Eye (tissue), 1 donor: ENCODE data around the gene NR6A1.

Experiments used
- DNase-seq: peaks from one replicate; pipeline ENCODE4 v3.0.0-alpha.2; 2015

NR6A1 gene

DNA sequence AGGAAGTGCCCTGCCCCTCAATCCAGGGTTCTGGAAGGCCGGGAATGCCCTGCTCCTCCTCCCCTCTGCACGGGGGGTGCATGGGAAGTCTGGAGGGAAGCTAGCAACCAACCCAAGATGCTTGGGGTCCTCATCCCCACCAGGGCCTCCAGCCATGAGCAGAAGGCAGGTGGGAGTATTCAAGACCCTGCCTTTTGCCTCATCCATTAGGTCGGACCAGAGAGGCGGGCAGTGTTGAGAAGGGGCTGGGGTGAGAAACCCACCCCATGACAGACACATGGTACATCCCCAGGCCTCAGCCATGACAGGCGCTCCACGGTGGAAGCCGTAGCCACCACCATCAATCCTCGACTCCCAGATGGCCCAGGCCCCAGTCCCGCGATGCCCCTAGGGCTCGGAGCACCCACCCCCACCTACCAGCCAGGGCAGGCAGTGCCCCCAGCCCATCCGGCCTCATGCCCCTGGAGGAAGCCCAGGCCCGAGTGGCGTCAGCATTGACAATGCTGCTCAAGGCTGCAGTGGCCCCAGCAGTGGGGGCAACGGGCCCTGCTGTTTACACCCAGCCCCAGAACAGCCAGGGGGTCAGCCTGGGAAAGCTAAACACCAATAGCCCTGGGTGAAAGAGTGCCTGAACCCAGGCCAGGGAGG, 272.5 kb downstream of the NR6A1 start:
- no peak for DNase-seq

GRCh38 chr9:124498040-124498439, 273.1 kb downstream of the NR6A1 start:
- no peak for DNase-seq

- DNase-seq = no peak
Observed at GRCh38 chr9:124497441-124497840, 273.7 kb downstream of the NR6A1 start.

DNA sequence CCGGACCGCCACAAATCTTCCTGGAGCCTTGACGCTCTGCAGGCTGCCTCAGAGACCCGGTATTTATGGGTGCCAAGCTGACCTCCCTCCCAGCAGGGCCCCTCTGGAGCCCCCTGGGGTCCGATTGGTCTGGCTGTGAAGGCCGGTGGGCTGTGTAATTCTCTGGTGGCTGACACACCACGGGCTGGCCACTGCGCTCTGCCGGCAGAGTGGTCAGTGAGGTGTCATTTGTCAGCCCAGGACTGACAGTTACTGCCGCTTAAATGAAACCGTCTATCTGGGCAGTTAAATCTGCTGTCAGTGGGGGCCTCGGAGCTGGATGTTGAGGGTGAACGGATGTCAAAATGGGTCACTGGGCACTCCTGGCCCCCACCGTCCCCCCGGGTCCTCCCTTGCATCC, 274.6 kb downstream of the NR6A1 start:
- DNase-seq = no peak

GRCh38 chr9:124496075-124496449, 275.0 kb downstream of the NR6A1 start:
- no peak for DNase-seq

DNA sequence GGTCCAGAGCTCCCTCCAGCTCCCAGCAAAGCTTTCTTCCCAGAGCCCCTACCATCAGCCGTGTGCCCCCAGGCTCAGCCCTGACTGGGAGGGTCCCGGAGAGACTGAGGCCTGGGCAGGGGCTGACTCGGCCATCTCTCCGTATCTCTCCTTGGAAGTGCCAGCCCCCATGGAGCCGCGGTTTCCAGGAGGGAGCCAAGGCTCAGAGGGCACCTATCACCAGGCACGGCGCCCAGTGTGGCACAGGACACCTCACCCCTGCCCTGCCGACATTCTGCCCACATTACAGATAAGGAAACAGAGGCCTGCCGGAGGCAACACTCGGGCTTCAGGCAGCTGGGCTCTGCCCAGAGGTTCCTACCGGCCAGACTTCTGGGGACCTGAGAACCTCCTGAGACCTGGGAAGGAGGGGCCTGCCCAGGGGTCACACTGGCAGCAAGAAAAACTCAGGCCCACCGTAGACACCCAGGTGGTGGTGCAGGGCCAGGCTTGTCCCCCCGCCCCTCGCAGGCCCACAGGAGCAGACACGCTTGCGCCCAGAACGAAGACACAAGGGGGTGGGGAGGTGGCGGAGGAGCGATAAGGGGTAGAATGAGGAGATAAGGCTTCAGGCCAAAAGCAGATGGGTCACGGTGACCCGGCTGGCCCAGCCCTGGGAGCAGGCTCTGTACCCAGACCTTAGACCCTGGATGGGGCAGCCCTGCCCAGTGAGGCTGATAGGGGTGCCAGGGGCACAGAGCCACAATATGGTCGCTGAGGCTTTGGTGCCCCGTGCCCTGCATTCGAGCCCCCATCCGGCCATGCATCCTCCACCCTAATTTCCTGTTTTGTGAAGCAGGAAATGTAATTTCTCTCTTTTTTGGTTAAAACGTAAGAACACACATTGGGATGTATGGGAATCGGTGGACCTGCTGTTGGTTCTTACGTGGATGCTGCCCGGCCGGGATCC, 275.7 kb downstream of the NR6A1 start:
- DNase-seq = no peak

- DNase-seq = no peak
Observed at GRCh38 chr9:124493794-124494479, 277.2 kb downstream of the NR6A1 start.

DNA sequence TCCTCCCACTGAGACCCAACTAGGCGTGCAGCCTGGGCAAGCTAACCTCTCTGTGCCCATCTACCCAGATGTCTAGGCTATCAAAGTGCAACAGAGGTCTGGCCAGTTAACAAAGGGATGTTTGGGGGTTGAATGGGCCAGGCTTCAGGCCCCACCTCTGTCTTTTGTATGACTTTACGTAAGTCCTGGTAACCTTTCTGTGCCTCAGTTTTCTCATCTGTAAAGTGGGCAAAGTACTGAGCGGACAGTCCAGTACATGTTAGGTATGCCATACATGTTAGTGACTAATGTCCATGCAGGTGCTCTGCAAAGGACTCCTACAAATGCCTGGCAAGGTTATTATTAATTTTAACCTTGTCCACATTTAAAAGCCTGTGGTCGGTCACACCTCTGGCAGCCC, 277.9 kb downstream of the NR6A1 start:
- DNase-seq = no peak

DNA sequence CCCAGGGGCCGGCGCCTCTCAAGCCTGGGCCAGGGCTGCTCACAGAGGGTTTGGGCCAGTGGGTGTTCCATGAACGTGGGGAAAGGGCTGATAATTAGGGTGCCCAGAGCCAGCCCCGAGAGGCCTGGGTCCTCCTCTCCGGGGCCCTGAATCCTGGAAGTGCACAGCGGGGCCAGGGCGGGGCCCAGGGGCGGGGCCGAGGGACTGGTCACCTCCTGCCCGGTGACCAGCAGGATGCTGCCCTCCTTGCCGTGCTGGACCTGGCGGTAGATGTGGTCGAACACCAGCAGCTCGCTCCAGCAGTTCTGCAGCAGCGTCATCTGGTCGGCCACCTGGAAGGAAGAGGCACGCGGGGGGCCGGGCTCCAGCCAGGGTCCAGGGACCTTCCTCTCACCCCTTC, 278.3 kb downstream of the NR6A1 start:
- DNase-seq = no peak

DNA sequence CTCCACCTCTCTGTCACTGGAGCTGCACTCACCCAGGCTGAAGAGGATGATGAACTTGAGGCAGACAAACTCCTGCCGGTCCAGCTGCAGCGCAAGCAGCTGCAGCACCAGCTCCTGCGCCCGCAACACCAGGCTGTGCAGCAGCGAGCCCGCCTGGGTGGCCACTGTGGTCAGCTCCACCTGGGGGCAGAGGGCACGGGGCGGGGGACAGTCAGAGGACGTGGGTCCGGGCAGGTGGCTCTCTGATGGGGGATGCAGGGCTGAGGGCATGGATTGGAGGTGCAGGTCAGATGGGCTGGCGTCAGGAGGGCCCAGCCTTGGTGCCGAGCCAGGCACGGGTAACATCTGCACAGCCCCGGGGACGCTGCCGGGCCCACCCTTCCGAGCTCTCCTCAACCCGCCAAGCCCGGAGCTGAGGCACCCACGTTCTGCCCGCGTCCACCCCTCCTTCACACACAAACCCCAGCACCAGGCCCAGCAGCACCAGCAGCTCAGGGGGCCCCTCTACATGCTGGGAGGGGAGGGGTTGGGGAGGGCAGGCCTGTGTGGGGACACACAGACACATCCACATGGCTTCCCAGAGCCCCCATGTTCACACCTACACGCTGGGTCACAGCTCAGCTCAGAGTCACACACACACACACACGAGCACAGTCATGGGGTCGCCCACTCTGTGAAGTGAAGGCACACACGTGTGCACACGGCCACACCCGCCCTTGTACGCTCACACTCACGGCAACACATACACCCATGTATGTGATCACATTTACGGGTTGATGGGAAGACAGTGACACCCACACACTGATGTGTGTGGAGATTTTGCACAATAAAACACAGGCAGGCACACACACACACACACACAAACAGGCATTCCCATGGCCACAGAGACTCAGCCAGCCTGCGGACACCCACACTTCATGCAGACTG, 279.8 kb downstream of the NR6A1 start:
- DNase-seq = no peak

DNA sequence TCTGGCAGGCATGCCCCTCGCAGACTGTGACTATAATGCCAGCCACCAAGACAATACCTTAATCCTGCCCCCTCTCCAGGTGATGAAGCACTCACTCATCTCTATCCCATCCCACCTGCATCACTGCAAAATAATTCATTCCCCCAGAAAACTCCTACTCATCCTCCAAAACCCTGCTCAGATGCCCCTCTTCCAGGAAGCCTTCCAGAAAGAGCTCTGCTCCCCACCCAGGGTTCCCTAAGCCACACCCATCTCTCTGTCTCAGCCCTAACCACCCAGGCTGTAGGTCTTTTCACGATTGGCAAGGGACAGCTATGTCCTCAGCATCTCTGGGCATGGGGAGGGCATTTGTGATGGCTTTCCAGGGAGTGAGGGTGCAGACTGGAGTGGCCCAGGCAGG, 281.1 kb downstream of the NR6A1 start:
- no peak for DNase-seq

GRCh38 chr9:124489222-124489621, 281.9 kb downstream of the NR6A1 start:
- no peak for DNase-seq

DNA sequence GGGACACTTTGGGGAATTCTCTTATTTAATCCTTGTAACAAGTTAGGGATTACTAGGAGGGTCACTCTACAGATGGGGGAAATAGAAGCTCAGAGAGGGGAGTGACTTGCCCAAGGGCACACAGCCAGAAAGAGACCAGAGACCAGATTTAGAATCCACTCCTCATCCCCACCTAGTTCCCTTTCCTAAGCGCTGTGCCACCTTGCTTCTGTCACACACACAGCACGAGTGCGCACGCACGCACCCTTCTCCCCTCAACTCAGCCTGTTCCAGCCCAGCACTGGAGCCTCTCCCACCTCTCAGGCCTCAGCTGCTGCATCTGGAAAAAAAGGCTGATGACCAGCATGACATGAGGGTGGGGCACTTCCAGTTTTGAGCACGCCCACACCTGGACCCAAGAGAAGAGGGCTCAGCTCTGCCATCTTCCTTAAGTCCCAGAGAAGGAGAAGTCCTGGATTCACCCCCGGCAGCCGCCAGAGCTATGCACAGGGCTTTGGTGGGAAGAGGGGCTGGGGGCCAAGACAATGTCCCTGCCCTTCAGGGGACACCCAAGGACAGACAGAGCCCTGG, 282.4 kb downstream of the NR6A1 start:
- no peak for DNase-seq

DNA sequence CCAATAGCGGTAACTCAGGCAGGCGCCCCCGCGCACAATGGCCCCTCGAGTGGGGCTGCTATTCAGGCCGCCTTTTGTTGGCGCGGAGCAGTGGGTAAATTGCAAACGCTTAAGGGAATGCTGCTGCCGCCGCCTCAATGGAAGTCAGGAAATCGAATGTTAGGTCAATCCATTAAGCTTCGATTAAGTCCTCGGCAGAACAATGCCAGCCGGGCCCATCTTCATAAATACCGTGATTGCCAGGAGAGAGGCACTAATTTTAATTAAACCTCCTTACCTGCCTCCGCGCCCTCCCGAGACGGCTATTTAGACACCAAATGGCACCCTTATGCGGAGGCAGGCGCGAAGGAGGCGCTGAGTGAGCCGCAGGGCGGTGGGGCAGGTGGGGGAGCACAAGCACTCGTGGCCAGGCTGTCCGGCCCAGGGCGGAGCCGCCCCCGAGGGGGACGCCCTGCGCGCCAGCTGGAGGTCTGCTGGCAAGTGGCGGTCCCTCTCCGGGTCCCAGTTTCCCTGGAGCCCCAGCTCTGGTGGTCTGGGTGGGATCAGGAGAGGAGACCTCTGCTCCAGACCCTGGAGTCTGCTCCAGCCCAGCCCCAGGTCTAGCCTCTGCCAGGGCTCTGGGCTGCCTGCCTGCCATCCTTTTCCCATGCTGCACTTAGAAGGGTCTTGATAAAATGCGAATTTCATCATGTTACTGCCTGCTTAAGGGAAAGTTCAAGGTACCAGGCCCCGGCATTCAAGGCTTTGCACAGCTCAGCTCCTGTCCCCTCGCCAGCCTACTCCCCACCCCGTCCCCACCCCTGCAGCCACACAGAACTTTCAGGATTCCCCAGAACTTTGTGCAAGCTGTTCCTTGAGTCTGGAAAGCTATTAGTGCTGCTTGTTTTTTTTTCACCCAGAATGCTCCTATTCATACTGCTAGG, 283.6 kb downstream of the NR6A1 start:
- peak; percentile 64 for DNase-seq

- DNase-seq = no peak
Observed at GRCh38 chr9:124486778-124487259, 284.3 kb downstream of the NR6A1 start.

- no peak for DNase-seq
Observed at GRCh38 chr9:124485936-124486335, 285.2 kb downstream of the NR6A1 start.

GRCh38 chr9:124485201-124485600, 285.9 kb downstream of the NR6A1 start:
- DNase-seq = no peak

- no peak for DNase-seq
Observed at GRCh38 chr9:124483481-124483880, 287.6 kb downstream of the NR6A1 start.

- DNase-seq = no peak
Observed at GRCh38 chr9:124482431-124483031, 288.6 kb downstream of the NR6A1 start.

DNA sequence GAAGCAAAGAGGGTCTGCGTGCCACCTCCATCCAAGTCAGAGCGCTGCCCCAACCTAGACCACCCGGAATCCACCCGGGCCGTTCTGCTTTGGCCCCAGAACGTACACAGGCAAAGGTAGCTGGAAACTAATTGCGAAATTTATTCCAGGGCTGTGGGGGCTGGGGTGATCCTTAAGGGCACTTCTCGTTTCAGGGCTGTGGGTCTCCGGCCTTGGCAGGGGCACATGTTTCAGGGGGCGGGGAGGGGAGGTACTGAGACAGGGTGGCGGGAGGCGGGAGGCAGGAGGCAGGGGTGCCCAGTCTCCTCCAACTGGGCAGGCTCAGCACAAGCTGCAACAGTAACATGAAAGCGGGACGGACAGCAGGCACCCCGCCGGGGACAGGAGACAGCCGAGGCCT, 290.0 kb downstream of the NR6A1 start:
- DNase-seq = no peak

DNA sequence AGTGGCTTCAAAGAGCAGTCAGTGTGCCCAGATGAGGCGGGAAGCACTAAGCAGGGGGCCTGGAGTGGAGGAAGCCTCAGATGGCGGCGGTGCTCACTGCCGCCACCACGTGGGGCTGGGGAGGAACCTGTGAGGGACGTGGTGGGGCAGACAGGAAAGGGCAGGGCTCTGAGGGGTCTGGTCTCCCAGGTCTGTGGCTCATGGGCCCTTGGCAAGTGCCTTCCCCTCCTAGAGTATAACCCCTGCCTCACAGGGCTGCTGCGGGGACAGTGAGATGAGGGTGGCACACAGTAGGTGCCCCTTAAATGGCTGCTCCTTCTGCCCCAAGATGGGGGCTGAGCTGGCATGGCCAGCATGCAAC, 290.5 kb downstream of the NR6A1 start:
- peak; percentile 58 for DNase-seq
